Activated CD4-positive, alpha-beta memory T cell treated with anti-CD3 and anti-CD28 coated beads for 36 hours (primary cell): Measurements from ENCODE around the gene FGFBP3. TPM values are rescaled to one million over a fixed set of nuclear protein-coding genes. Genes with fewer than 3 reads are reported as not detected.

Source experiments
- CTCF ChIA-PET: fragments of 350-600 bp; sonication (Branson Sonifier 250); formaldehyde crosslinking; loops from one replicate; lab custom pipeline; 2021; ENCODE audit warnings: antibody characterized with exemption, inconsistent platforms; lab: Charles Lee
- POLR2A ChIA-PET: fragments of 350-600 bp; sonication (Branson Sonifier 250); formaldehyde crosslinking; loops from one replicate; lab custom pipeline; 2021; ENCODE audit warnings: antibody characterized with exemption; lab: Charles Lee
- DNase-seq: peaks from one replicate; pipeline ENCODE4 v3.0.0-alpha.2; 2020
- H3K27ac Mint-ChIP-seq: one replicate; pipeline ENCODE4 v1.8.0; 2021; ENCODE audit warnings: mixed read lengths
- H3K27me3 Mint-ChIP-seq: one replicate; pipeline ENCODE4 v1.8.0; 2021; ENCODE audit warnings: mixed read lengths
- H3K36me3 Mint-ChIP-seq: one replicate; pipeline ENCODE4 v1.8.0; 2021; ENCODE audit warnings: mixed read lengths
- H3K4me1 Mint-ChIP-seq: one replicate; pipeline ENCODE4 v1.8.0; 2021; ENCODE audit warnings: low read depth, mixed read lengths
- H3K4me3 Mint-ChIP-seq: one replicate; pipeline ENCODE4 v1.8.0; 2021; ENCODE audit warnings: mild to moderate bottlenecking, mixed read lengths
- H3K9me3 Mint-ChIP-seq: one replicate; pipeline ENCODE4 v1.8.0; 2021; ENCODE audit warnings: mixed read lengths
- intact Hi-C: fragments of 100-400 bp; cut with micrococcal nuclease; formaldehyde crosslinking; loops from one replicate; pipeline ENCODE4 v1.15.1; 2023
- total RNA-seq, 2 experiments: library from RNA; stranded (reverse); gene quantifications; one replicate each; pipeline ENCODE4 v1.2.3, GENCODE V29; 2021

Gene FGFBP3
- total RNA-seq, 2 experiments from 2014 or later, result 1.2 to 1.6 TPM

- H3K4me3 Mint-ChIP-seq, result no peak overlapping the region
- intact Hi-C loops, result no loop called here
- H3K4me1 Mint-ChIP-seq, result no peaks in the 10 kb centered on the region
- ChIA-PET CTCF (no interaction called here), POLR2A (no interaction called here)
- H3K27me3 Mint-ChIP-seq, result no peaks in the 10 kb centered on the region
- H3K36me3 Mint-ChIP-seq, result no peaks in the 10 kb centered on the region
- peaks cover 6% of the 10 kb centered on the region for H3K9me3 Mint-ChIP-seq
- H3K27ac Mint-ChIP-seq, result no peak overlapping the region
- DNase-seq, result no peak
Observed at GRCh38 chr10:91879515-91880170, 29.6 kb downstream of the FGFBP3 start.

- Mint-ChIP-seq H3K9me3 (no peaks in the 10 kb centered on the region), H3K27me3 (no peaks in the 10 kb centered on the region), H3K4me1 (no peaks in the 10 kb centered on the region), H3K4me3 (no peak overlapping the region), H3K27ac (no peak overlapping the region), H3K36me3 (no peaks in the 10 kb centered on the region)
- ChIA-PET CTCF (no interaction called here), POLR2A (no interaction called here)
- DNase-seq, result no peak
- intact Hi-C loops, result no loop called here
Observed at GRCh38 chr10:91875779-91876178, 33.5 kb downstream of the FGFBP3 start.

- ChIA-PET CTCF (no interaction called here), POLR2A (no interaction called here)
- Mint-ChIP-seq H3K9me3 (no peaks in the 10 kb centered on the region), H3K4me1 (no peaks in the 10 kb centered on the region), H3K27me3 (no peaks in the 10 kb centered on the region), H3K27ac (no peak overlapping the region), H3K36me3 (no peaks in the 10 kb centered on the region), H3K4me3 (no peak overlapping the region)
- DNase-seq, result no peak
- intact Hi-C loops, result no loop called here
Observed at GRCh38 chr10:91875156-91875555, 34.1 kb downstream of the FGFBP3 start.

GRCh38 chr10:91865562-91866081 lies 43.7 kb downstream of the FGFBP3 start:
- no peaks in the 10 kb centered on the region for H3K9me3 Mint-ChIP-seq
- peaks cover 6% of the 10 kb centered on the region for H3K4me1 Mint-ChIP-seq
- no peaks in the 10 kb centered on the region for H3K27me3 Mint-ChIP-seq
- DNase-seq, result no peak
- H3K36me3 Mint-ChIP-seq, result peaks cover 19% of the 10 kb centered on the region
- CTCF ChIA-PET, result interaction anchor here (0.7 to 2.0 kb wide), 5 partner anchors 17 to 107 kb away, joined by 3 to 6 read pairs (median 4); no protein-coding TSS in a partner anchor
- H3K4me3 Mint-ChIP-seq, result no peak overlapping the region
- intact Hi-C loops, result no loop called here
- POLR2A ChIA-PET, result no interaction called here
- H3K27ac Mint-ChIP-seq, result no peak overlapping the region

- no peak overlapping the region for H3K27ac Mint-ChIP-seq
- ChIA-PET POLR2A (no interaction called here), CTCF (interaction anchor here (0.6 to 2.0 kb wide), 5 partner anchors 24 to 93 kb away, joined by 3 to 6 read pairs (median 4); no protein-coding TSS in a partner anchor)
- intact Hi-C loops, result no loop called here
- no peak for DNase-seq
- H3K4me1 Mint-ChIP-seq, result peaks cover 6% of the 10 kb centered on the region
- H3K36me3 Mint-ChIP-seq, result peaks cover 20% of the 10 kb centered on the region
- no peaks in the 10 kb centered on the region for H3K9me3 Mint-ChIP-seq
- no peaks in the 10 kb centered on the region for H3K27me3 Mint-ChIP-seq
- no peak overlapping the region for H3K4me3 Mint-ChIP-seq
Observed at GRCh38 chr10:91864744-91865143, 44.5 kb downstream of the FGFBP3 start.

GRCh38 chr10:91864099-91864498 lies 45.2 kb downstream of the FGFBP3 start:
- Mint-ChIP-seq H3K27ac (no peak overlapping the region), H3K4me3 (no peak overlapping the region), H3K4me1 (peaks cover 6% of the 10 kb centered on the region), H3K36me3 (peaks cover 21% of the 10 kb centered on the region), H3K27me3 (no peaks in the 10 kb centered on the region), H3K9me3 (no peaks in the 10 kb centered on the region)
- intact Hi-C loops, result no loop called here
- ChIA-PET POLR2A (no interaction called here), CTCF (interaction anchor here (0.7 to 2.0 kb wide), 2 partner anchors 44 to 49 kb away, joined by 3 to 6 read pairs; no protein-coding TSS in a partner anchor)
- DNase-seq, result no peak

- Mint-ChIP-seq H3K27ac (no peak overlapping the region), H3K27me3 (no peaks in the 10 kb centered on the region), H3K4me3 (no peak overlapping the region), H3K4me1 (peaks cover 6% of the 10 kb centered on the region), H3K9me3 (no peaks in the 10 kb centered on the region), H3K36me3 (peaks cover 43% of the 10 kb centered on the region)
- ChIA-PET POLR2A (no interaction called here), CTCF (no interaction called here)
- no peak for DNase-seq
- intact Hi-C loops, result no loop called here
Observed at GRCh38 chr10:91860885-91861284, 48.4 kb downstream of the FGFBP3 start.

GRCh38 chr10:91856637-91857036 lies 52.6 kb downstream of the FGFBP3 start:
- no peak for DNase-seq
- Mint-ChIP-seq H3K27ac (no peak overlapping the region), H3K4me1 (no peaks in the 10 kb centered on the region), H3K9me3 (no peaks in the 10 kb centered on the region), H3K36me3 (peaks cover 41% of the 10 kb centered on the region), H3K4me3 (no peak overlapping the region), H3K27me3 (no peaks in the 10 kb centered on the region)
- intact Hi-C loops, result loop anchor here (2.0 kb wide), 1 partner anchor 56 kb away; no protein-coding TSS in a partner anchor
- ChIA-PET CTCF (interaction anchor here (1.0 to 1.7 kb wide), 2 partner anchors 52 to 56 kb away, joined by 5 to 6 read pairs; no protein-coding TSS in a partner anchor), POLR2A (interaction anchor here (0.9 kb wide), 1 partner anchor 67 kb away, joined by 3 read pairs; the partner anchor contains the start of gene BTAF1)

Other genes with a start within 250 kb of the FGFBP3 start
- 10 to 100 TPM; 34.5 to 35.7 TPM for gene TNKS2, start 111.1 kb downstream of the FGFBP3 start, total RNA-seq
- gene BTAF1, start 14.3 kb upstream of the FGFBP3 start, total RNA-seq, result 10 to 100 TPM; 49.9 to 50.7 TPM